K562 (cell line): ENCODE results near the gene SDR42E2. TPM values are rescaled to one million over a fixed set of nuclear protein-coding genes. Genes with fewer than 3 reads are reported as not detected.

ENCODE experiments used
- MYC ChIP-seq, 2 experiments: fragments of 250-450 bp in 1 of 2; sonication (Bioruptor Pico) in 1 of 2; IDR thresholded peaks; 2 replicates each; pipeline versions ENCODE4 v1.5.1 to v1.6.1; 2012 to 2021; ENCODE audit warnings: low read depth in 2 of 2, borderline replicate concordance in 1 of 2, improper control_type of control experiment in 1 of 2, low read length in 1 of 2, mild to moderate bottlenecking in 1 of 2, moderate library complexity in 1 of 2
- PTTG1 ChIP-seq: fragments of 450-650 bp; IDR thresholded peaks from 2 replicates; pipeline ENCODE4 v1.6.1; 2016; ENCODE audit warnings: low read depth, mild to moderate bottlenecking, missing genetic modification characterization, missing compliant biosample characterization
- XRCC4 ChIP-seq: IDR thresholded peaks from one replicate; pipeline ENCODE4 v1.6.1; 2011; ENCODE audit not compliant: insufficient read depth, insufficient read length; ENCODE audit errors: extremely low read depth
- ZNF764 ChIP-seq: fragments of 250-450 bp; sonication (Bioruptor Pico); IDR thresholded peaks from 2 replicates; pipeline ENCODE4 v1.4.0; 2020; ENCODE audit warnings: low read depth, mild to moderate bottlenecking, moderate library complexity
- polyA plus RNA-seq, 8 experiments: library from polyadenylated mRNA; depleted of rRNA in 4 of 8; stranded (reverse) in 5 of 8; unstranded in 3 of 8; fragments of >200 nt; fragmentation: Nextera tagmentation in 2 of 8; fragmentation: Illumina TruSeq in 1 of 8; extraction: Ambion mirVana in 2 of 8; extraction: Trizol in 1 of 8; gene quantifications; 2 replicates each; pipeline versions ENCODE4 v1.2.1 to v1.2.3, GENCODE V29; 2011 to 2014; ENCODE audit warnings: inconsistent platforms in 1 of 8, missing spikeins in 1 of 8
- total RNA-seq, 7 experiments: library from RNA; depleted of rRNA in 6 of 7; stranded (reverse); fragments of >200 nt in 6 of 7; fragmentation: Illumina TruSeq in 2 of 7; extraction: Trizol in 2 of 7; gene quantifications; 2 replicates each; pipeline versions ENCODE4 v1.2.1 to v1.2.3, GENCODE V29; 2011 to 2021; ENCODE audit warnings: low replicate concordance in 1 of 7
- TF ChIP-seq, protein P1 (sequence below), 2 experiments: fragments of 450-650 bp; IDR thresholded peaks; 2 replicates each; pipeline ENCODE4 v1.6.1; 2016; ENCODE audit warnings: mild to moderate bottlenecking in 2 of 2, borderline replicate concordance in 1 of 2, low read depth in 1 of 2, moderate library complexity in 1 of 2

The SDR42E2 gene
- total and polyA plus RNA-seq, 9 of the 15 experiments (the other 6 are each of a cell fraction or from before 2014, with no cell fraction given): 0.03 to 0.07 (median 0.04) TPM; not detected in 4

DNA sequence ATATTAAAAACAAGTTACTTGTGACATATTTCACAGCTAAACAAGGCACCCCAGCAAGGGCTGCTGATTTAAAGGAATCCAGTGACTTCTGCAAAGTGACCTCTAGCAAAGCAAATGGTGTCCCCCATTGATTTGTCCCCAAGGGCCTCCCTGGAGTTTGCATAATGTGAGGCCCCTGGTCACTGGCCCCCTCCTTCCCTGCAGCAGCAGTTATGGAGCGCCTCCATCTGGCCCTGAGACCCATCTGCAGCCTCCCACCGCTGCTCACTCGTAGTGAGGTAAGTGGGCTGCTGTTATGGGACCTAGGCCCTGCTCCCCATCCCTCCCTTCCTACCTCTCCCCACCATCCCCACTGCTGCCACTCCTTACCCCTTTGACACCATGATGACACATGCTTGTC lies 24.2 kb downstream of the SDR42E2 start (continued):
- TF ChIP-seq, protein P1, sequence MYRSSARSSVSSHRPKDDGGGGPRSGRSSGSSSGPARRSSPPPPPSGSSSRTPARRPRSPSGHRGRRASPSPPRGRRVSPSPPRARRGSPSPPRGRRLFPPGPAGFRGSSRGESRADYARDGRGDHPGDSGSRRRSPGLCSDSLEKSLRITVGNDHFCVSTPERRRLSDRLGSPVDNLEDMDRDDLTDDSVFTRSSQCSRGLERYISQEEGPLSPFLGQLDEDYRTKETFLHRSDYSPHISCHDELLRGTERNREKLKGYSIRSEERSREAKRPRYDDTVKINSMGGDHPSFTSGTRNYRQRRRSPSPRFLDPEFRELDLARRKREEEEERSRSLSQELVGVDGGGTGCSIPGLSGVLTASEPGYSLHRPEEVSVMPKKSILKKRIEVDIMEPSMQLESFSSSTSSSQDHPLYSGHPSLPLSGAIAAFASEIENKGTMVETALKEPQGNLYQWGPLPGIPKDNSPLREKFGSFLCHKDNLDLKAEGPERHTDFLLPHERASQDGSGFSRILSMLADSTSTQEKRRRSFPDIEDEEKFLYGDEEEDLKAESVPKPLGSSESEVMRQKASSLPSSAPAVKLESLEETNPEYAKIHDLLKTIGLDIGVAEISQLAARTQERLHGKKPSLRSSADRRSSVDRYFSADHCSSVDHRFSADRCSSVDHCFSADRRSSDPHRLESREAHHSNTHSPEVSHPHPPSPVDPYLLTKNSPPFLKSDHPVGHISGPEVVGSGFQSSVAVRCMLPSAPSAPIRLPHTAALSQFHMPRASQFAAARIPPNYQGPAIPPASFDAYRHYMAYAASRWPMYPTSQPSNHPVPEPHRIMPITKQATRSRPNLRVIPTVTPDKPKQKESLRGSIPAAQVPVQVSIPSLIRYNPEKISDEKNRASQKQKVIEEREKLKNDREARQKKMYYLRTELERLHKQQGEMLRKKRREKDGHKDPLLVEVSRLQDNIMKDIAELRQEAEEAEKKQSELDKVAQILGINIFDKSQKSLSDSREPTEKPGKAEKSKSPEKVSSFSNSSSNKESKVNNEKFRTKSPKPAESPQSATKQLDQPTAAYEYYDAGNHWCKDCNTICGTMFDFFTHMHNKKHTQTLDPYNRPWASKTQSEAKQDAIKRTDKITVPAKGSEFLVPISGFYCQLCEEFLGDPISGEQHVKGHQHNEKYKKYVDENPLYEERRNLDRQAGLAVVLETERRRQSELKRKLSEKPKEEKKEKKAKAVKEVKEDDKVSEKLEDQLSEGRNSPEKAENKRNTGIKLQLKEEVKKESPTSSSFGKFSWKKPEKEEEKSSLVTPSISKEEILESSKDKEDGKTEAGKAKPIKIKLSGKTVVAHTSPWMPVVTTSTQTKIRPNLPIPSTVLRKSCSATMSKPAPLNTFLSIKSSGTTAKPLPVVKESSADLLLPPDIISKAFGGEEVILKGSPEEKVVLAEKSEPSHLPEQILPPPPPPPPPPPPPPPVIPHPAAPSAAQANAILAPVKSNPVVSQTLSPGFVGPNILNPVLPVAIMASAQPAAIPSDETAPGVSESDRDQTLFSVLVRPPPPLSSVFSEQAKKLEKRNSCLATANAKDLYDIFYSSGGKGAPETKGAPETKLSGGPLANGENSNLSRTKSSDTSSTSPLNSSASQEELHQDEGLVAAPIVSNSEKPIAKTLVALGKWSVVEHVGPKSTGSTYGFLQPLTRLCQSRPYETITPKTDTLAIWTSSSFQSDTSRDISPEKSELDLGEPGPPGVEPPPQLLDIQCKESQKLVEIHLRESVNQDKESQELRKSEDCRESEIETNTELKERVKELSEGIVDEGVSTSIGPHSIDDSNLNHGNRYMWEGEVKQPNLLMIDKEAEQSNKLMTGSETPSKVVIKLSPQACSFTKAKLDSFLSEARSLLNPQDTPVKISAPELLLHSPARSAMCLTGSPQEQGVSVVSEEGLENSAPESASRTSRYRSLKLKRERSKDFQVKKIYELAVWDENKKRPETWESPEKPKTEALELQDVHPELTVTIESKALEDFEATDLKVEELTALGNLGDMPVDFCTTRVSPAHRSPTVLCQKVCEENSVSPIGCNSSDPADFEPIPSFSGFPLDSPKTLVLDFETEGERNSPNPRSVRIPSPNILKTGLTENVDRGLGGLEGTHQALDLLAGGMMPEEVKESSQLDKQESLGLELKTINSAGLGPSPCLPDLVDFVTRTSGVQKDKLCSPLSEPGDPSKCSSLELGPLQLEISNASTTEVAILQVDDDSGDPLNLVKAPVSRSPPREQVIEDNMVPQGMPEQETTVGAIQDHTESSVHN (IDR thresholded peaks at IDR 0.05; ENCODE audit: borderline replicate concordance in 1 of 2, low read depth in 1 of 2): no peak
- no peak for TF ChIP-seq XRCC4
- TF ChIP-seq MYC (IDR thresholded peaks at IDR 0.05; ENCODE audit: low read depth, low read length): no peak
- no peak for TF ChIP-seq MYC (CRISPR knock-in tag; IDR thresholded peaks at IDR 0.05; ENCODE audit: borderline replicate concordance, low read depth)
- peak; percentile 71; the same call in 1 of the 2 replicates for TF ChIP-seq ZNF764
- TF ChIP-seq PTTG1: no peak
